ENCODE results near the gene ATXN1. TPM values are rescaled to one million over a fixed set of nuclear protein-coding genes. Genes with fewer than 3 reads are reported as not detected.
"Not testable (repeated sequence)": the region's sequence is repeated elsewhere in the genome, so short reads cannot be mapped to it uniquely, and the experiment has no call there.

Gene ATXN1
- polyA plus RNA-seq, 3 donors = 17.7 to 21.1 (median 20.5) TPM

DNA sequence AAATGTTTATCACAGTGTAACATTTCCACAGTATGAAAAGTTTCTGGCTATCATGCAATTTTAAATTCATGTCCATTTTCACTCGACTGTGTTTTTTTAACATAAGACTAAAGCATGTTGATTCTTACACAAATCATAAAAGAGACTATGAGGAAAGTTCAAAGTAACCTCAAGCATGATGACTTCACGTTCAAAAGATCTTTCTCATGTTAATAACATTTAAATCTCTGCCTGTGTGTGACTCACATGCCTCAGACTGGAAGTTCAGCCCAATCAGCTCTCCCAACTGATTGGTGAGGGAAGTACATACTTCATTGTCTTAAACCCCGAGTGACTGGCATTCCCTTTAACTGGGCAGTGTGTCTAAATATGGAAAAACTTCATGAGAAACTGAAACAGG lies 37.4 kb downstream of the ATXN1 start:
- DNase-seq = no peak

DNA sequence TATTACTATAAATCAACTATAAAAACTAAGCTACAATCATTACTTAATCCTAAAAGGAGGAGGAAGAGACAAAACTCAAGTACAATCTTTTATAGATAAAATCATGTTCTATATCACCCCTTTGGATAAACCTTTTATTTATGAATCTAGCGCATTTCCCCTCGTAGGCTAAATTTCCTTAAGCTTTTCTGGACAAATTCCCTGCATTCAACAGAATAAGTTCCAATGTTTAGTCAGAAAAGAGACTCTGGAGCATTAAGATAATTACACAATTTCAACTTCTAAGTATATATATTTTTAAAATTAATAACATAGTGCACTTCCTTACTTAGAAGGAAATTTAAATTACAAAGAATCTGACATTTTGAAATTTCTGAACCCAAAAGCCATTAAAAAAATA lies 37.9 kb downstream of the ATXN1 start:
- no peak for DNase-seq

DNA sequence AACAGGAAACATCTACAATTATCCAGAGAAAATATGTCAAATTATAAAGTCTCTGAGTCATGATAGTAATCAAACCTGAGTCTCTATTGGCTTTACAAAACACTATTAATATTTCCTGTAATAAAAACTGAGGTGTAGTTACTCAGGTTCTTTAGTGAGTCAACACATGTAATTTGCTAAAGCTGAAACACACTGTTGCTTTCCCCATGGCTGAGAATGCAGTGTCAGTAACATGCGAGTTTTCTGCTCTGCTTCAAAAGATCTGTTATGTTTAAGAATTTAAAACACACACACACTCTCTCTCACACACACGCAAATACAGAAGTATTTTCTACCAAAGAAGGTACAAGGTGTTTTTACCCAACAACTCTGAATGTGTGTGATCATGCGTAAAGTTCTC lies 38.6 kb downstream of the ATXN1 start:
- no peak for DNase-seq

DNA sequence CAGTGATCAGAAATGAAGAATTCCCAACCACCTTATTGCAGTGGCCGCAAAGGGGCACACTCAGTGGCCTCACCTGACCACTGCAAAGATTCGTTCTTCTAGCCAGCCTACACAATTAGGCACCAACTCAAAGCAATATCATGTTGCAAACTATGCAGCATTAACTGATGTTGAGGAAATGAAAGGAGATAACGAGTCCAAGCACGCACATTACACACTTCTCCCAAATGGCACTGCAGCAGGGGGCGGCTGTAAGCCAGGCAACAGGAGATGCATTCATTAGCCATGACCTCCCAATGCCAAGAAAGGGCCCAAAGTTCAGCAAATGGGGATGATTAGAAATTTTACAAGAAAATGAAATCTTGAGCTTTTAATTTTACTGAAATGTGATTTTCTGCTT lies 39.3 kb downstream of the ATXN1 start:
- DNase-seq = no peak

DNA sequence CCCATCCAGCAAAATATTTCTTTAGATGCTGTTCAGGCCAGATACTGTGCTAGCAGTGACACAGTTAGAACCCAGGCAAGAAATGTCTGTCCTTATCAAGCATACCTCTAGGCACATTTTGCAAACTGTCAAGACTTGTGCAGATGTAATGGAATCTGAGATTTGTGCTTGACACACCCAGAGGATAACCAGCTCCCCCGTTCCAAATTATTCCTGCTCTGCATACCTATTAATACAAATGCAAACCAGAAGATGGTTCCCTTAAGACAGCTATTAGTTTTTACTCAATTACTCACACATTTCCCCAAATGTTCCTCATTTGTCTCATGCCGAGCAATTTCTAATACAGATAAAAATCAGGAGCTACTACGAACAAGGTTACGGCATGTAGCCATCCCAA lies 40.4 kb downstream of the ATXN1 start:
- DNase-seq = no peak

DNA sequence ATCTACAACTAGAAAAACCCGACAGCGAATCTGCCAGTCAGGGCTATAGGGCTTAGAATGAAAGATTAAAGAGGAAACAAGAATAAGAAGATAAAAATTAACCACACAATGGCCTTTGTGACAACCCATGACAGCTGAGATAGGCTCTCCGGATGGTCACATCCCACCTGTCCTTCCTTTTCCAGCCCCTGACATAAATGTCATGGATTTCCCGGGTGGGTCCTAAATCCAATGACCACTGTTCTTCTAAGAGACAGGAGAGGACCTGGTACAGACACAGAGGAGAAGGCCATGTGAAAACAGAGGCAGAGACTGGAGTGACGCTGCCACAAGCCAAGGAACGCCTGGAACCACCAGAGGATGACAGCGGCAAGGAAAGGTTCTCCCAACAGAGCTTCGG lies 41.8 kb downstream of the ATXN1 start:
- DNase-seq = no peak

DNA sequence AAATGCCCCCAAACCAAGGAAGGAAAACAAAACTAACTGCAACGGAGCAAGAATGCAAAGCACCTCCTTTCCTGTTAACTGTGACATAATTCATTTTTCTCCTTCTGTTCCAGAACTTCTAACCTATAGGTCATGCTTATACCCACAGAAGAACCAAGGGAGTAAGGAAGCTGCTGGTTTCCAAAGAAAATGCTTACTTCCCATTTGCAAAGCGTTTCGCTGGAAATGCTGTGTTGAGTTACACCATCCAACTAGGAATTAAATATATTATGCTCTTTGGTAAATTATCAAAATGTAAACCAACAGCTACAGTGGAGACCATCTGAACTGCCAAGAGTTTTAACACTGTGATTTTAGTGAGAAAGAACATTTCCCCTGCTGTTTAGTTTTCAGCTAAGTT lies 42.9 kb downstream of the ATXN1 start:
- no peak for DNase-seq

DNA sequence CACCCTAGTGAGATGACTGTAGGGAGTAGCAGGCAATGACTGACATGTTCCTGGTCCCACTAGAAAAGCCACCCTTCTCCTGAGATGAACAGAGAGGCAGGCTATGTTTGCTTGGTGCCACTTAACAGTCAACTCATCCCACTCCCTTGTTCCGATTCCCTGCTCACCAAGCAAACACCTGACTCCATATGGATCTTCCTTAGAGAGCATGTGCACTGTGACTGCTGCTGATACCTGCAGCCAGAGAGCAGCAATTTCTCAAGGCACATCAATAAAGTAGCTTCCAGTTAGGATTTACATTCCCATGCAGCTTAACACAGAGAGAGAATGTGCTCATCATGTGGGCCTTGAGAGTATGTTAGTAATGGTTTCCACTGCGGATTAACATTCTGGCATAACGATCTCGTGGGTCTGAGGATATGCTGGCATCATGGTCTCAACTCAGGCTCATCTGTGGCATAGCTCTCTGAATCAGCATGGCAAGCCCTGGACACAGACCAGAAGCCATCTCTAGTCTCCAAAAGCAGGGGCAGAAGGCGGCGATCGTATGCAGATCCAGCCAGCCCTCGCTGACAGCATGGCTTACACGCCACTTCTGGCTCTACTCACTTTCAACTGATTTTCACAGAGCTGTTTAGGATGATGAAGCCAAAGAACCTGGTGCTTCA lies 43.9 kb downstream of the ATXN1 start:
- no peak for DNase-seq

DNA sequence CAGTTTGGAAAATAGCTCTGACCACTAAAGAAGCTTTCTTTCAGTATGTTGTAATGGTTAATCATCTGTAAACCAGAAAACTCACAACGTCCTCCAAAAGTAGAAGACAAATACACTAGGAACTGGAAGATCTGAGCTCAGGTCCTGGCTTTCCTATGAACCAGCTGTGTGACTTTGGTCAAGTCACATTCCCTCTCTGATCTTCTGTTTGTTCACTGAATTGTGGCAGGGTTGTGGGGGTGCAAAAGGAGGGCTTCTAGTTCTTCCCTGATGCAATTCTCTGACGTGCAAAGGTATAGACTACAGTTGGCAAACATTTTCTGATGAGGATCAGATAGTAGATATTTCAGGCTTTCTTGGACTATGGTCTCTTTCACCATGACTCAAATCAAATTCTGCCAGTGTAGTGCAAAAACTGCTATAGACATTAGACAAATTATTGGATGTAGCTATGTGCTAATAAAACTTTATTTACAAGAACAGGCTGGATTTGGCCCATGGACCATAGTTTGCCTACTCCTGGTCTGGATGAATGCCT lies 44.9 kb downstream of the ATXN1 start:
- no peak for DNase-seq

DNA sequence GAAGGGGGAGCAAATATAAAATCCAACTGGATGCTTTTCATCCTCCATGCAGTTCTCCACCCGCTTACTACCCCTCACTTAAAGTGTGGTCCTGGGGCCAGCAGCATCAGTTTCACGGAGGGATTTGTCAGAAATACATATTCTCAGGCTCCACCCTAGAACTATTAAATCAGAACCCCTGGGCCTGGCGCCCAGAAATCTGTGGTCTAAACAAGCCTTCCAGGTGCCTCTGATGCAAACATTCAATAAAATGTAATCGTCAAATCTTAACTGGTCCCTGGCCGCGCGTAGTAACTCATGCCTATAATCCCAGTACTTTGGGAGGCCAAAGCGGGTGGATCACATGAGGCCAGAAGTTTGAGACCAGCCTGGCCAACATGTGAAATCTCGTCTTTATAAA lies 47.7 kb downstream of the ATXN1 start:
- no peak for DNase-seq

DNA sequence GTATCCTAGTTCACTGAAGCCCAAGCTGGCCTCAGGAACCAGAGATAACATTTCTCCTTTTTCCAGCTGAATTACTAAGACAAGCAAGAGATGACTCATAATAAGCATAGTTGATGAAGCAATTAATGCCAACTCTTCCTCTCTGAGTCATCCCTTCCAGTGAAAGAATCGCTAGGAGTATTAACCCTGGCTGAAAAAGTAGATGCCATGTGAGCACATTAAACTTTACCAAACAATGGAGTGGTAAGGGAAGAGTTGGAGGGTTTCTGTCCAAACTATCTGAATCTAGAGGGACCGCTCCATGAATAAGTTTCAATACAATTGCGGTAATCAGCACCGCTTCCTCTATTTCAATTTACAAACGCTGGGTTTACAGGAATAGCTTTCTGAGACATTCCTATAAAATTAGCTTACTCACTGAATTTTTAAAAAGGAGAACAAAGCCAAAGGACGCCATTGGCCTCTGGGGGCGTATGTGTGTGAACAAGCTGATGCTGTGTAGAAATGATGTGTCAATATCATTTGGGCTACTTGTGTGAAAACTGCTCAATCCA lies 48.3 kb downstream of the ATXN1 start:
- DNase-seq = no peak

DNA sequence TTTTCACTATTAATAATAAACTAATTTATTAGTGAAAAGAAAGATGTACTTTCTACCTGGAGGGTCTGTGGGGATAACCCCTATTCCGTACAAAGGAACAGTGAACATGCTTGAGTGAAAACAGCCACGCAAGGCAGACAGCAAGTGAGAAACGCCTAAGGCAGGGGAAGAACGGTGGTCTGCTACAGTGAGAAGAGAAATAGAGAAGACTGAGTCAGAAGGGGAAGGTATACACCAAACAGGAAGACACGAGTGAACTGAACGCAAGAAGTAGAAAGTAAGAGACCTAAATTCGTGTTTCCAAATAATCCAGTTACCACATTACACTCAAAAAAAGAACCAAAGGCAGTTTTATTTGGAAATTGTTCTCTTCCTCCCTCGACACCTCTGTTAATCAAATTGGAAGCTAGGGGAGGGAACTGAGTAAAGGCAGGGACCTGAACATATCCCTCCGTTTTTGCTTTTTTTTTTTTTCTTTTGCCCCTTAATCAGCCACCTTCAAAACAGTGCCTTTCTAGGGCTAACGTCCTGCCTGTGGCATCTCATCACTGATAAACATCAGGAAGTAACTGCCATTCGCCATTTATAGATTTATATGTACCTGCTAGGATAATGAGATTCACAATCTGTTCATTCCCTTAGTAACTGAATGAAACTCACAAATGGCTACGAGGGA lies 48.9 kb downstream of the ATXN1 start:
- no peak for DNase-seq

DNA sequence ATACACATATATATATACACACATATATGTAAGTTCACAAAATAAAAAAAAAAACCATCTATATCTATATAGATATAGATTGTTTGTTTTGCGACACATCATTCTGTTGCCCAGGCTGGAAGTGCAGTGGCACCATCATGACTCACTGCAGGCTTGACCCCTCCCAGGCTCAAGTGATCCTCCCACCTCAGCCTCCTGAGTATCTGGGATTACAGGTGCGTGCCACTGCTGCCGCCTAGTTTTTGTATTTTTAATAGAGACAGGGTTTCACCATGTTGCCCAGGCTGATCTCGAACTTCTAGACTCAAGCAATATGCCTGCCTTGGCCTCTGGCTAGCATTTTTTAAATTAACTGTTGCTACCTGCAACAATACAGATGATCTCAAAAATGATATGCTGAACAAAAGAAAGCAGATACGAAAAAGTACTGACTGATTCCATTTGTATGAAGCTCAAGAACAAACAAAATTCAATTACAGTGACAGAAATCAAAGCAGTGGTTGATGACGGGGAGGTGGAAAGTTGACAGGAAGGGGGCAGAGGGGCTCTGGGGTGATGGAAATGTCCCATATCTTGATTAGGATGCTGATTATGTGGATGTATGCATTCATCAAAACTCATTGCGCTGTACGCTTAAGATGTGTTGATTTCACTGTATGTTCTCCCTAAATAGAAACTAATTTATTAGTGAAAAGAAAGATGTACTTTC lies 49.6 kb downstream of the ATXN1 start:
- no peak for DNase-seq

DNA sequence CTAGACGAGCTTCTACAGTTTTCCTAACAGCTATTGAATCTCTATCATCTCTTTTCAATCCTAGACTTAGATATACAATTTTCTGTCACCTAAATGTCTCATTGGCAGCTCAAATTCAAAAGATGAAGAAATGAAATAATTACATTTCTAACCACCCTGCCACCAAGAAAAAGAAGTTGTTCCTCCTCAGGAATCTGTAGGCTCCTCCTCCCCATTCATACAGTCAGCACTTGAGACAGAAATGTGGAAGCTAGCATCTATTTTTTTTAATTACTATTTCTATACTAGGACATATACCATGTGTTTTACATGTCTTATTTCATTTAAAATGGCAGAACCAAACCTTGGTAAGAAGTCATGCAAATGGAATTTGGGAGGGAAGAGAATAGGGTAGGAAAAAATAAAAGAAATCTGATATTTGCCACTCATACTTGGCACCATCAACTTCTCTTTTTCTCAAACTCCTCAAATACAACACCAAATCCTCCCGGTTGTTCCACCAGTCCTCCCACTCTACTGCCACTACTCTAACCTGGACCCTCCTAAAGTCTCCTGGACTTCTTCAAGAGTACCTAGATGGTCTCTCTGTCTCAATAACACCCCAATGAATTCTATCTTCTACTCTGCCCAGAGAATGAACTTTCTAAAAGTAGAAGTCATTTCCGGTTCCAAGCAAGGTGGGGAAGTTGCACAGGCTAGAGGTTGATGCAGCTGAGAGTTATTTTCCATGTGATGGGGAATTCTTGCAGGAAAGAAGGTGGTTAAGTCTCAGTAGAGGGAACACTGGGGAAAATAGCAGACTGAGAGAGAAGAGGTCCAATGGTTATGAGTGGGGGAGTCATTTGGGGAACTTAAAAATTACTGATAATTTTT lies 54.1 kb downstream of the ATXN1 start:
- DNase-seq = no peak

DNA sequence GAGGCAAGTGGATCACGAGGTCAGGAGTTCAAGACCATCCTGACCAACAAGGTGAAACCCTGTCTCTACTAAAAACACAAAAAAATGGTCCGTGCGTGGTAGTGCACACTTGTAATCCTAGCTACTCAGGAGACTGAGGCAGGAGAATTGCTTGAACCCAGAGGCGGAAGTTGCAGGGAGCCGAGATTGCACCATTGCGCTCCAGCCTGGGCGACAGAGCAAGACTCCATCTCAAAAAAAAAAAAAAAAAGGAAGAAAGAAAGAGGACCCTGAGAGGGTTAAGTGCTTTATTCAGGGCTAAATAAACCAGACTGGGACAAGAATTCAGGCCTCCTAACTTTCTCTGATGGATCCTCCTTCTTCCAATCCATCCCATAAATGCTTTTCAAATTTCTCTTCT lies 54.8 kb downstream of the ATXN1 start:
- DNase-seq = not testable (repeated sequence)

DNA sequence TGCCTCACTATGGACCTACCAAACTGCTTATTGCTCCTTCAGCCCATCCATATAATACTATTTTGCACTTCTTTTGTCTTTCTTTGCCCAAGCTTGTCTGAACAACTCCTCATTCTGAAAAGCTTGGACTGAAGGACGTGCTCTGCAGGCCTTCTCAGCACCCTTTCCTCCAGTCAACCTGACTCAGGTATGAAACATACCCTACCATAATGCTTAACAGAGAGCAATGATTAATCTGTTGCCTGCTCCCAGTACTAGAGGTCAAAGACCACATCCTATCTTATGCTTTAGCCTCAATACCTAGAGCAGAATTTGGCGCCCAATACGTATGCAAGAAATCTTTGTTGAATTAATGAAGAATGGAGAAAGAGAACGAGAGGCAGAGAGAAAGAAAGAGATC lies 55.2 kb downstream of the ATXN1 start:
- DNase-seq = no peak

DNA sequence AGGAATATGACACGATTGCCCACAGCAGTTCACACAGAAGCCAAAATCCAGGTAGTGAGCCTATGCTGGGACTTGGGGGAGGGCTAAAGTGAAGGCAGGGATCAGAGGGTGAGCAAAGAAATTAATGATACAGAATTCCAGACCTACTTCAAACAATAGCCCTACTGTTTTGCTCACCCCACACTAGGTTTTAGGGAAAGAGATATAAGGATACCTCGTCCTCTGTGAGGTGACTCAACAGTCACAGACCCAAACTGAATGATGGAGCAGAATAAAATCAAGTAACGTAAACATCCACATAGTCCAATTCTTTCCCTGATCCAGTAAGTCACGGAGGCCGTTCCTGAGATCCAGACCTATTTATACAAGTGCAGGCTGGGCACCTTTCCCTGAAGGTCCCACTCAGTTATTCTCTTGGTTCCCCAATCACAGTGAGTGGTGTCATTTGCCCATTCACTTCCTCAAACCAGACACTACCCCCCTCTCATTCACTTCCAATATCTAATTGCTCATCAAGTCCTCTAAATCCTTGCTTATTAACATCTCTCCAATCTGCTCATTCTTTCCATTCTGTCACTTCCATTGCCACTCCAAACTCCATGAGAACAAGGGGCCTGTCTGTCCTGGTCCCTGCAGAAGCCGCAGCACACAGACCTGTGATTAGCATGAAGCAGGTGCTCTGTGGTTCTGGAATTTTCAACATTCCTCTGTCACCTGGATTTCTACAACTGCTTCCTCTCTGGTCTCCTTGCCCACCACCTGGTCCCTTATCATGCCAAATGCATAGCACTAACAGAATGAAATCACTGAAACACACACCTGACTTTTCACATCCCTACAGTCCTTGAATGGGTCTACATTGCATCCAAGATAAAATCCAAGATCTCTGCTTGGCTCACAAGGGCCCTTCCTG lies 55.9 kb downstream of the ATXN1 start:
- DNase-seq = no peak

DNA sequence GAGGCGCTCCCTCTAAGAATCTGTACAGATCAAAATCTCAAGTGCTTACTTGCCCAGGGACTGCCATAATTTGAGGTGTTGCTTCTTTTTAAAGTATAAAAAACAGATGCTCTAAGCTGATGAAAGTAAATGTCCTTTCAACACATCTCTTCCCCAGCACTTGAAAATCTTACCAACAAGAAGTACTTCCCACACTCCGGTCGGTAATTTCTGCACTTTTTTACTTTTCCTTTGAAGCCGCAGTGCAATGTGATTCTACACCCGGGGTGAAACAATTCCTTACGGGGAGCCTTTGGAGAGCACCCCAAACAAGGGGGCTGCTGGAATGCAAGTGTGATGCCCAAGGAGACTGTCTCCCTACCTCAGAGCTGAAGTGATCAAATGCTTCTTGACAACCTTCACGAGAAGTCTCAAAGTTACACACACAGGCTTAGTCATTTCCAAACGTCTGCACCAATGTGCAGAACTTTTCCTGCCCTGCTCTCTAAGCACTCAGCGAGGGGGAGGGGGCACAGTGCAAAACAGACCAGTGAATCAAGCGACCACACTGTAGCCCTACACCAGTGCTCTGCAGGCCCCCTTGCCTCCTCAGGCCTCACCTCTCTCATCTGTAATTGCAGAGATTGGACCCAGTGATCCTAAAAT lies 56.7 kb downstream of the ATXN1 start:
- no peak for DNase-seq

DNA sequence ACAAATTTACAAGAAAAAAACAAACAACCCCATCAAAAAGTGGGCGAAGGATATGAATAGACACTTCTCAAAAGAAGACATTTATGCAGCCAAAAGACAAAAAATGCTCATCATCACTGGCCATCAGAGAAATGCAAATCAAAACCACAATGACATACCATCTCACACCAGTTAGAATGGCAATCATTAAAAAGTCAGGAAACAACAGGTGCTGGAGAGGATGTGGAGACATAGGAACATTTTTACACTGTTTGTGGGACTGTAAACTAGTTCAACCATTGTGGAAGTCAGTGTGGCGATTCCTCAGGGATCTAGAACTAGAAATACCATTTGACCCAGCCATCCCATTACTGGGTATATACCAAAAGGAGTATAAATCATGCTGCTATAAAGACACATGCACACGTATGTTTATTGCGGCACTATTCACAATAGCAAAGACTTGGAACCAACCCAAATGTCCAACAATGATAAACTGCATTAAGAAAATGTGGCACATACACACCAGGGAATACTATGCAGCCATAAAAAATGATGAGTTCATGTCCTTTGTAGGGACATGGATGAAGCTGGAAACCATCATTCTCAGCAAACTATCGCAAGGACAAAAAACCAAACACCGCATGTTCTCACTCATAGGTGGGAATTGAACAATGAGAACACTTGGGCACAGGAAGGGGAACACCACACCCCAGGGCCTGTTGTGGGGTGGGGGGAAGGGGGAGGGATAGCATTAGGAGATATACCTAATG lies 58.5 kb downstream of the ATXN1 start:
- DNase-seq = not testable (repeated sequence)

DNA sequence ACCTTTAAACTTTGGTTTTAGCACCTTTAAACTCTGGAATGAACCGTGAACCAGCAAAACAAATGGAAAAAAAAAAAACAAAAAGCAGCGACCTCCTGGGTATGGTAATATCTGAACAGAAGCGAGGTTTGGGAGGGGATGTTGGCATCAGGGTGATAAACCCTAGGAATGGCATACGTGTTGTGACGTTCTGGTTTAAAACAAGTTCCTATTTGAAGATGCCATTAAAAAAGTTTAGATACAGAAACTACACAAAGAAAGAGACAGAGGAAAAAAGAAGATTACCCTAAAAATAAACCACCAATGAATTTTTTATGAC lies 60.4 kb downstream of the ATXN1 start:
- DNase-seq = no peak
